ENCODE measurements around the gene ACAP2. TPM values are rescaled to one million over a fixed set of nuclear protein-coding genes. Genes with fewer than 3 reads are reported as not detected.

Gene ACAP2
- total and polyA plus RNA-seq, 4 donors, result 11.2 to 146 (median 38.7) TPM

DNA sequence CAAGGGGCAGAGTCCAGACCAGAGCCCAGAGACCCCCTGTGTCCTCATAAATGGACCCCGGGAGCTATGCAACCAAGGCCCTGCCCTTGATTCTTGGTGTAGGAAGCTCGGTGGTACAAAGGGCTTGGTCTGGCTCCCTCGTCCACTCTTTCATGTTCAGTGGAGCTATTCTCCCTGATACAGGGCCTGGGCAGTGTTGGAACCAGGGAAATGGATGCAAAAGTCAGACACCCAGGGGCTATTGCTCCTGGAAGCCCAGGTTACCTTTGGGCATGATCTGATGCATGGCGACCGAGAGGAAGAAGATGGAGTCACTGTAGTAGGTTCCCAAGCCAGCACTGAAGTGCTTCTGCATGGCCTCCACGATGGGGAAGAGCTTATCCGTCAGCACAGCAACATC, 216.4 kb downstream of the ACAP2 start:
- Histone ChIP-seq H3K27ac (ENCODE audit: low read depth in 1 of 2, low read length in 1 of 2) (no peak overlapping the region), H3K4me3 (no peak overlapping the region), H3K9me3 (ENCODE audit: control insufficient read depth in 4 of 4, insufficient read depth in 3 of 4, low read length in 3 of 4) (peaks cover 0 to 2% (median 0%) of the 10 kb centered on the region in 4 donors), H3K4me1 (ENCODE audit: control insufficient read depth in 5 of 5, insufficient read depth in 5 of 5, low read length in 5 of 5) (peaks cover 0 to 12% (median 3%) of the 10 kb centered on the region in 5 donors), H3K9ac (ENCODE audit: insufficient read depth in 1 of 2, low read length in 2 of 2) (no peak overlapping the region), H3K36me3 (ENCODE audit: control insufficient read depth in 4 of 4, insufficient read depth in 4 of 4, low read length in 4 of 4) (peaks cover 0 to 2% (median 0%) of the 10 kb centered on the region in 4 donors), H3K27me3 (ENCODE audit: control insufficient read depth in 3 of 3, insufficient read depth in 3 of 3, low read length in 2 of 3) (no peaks in the 10 kb centered on the region)
- TF ChIP-seq, protein P1, sequence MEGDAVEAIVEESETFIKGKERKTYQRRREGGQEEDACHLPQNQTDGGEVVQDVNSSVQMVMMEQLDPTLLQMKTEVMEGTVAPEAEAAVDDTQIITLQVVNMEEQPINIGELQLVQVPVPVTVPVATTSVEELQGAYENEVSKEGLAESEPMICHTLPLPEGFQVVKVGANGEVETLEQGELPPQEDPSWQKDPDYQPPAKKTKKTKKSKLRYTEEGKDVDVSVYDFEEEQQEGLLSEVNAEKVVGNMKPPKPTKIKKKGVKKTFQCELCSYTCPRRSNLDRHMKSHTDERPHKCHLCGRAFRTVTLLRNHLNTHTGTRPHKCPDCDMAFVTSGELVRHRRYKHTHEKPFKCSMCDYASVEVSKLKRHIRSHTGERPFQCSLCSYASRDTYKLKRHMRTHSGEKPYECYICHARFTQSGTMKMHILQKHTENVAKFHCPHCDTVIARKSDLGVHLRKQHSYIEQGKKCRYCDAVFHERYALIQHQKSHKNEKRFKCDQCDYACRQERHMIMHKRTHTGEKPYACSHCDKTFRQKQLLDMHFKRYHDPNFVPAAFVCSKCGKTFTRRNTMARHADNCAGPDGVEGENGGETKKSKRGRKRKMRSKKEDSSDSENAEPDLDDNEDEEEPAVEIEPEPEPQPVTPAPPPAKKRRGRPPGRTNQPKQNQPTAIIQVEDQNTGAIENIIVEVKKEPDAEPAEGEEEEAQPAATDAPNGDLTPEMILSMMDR (IDR thresholded peaks at IDR 0.05; ENCODE audit: control extremely low read depth, extremely low read depth), result no peak
- WGBS, 2 donors, result 95% methylated on average over 7 of the region's 7 CpGs
- ATAC-seq (ENCODE audit: insufficient read depth, low FRiP score) (no peak), DNase-seq (no peak)

DNA sequence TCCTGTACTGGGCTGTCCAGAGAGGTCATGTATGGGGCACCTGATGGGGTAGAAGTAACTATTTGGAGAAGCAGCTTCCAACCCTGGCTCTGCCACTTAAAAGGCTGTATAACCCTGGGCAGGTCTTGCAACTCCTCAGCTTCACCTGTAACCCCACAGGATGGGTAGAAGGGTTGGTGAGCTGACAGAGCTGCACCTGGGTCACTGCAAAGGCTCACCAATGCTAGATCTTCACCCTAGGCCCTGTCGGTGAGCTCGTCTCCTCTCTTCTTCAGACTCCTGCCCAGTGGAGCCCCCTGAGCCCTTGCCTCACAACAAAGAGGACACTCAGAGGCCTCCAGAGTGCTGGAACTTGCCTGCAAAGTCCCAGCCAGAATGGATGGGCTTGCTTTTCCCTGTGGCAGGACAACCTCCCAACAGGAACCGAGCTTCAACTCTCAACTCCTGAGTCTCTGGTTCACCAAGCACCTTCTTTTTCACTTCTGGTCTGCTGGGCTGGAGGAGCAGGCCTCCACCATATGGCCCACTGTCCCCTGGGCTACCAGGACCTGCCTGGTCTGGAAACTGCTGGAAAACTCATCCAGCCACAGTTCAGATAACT, 217.7 kb downstream of the ACAP2 start:
- Histone ChIP-seq H3K27ac (ENCODE audit: low read depth in 1 of 2, low read length in 1 of 2) (no peak overlapping the region), H3K9ac (ENCODE audit: insufficient read depth in 1 of 2, low read length in 2 of 2) (no peak overlapping the region), H3K27me3 (ENCODE audit: control insufficient read depth in 3 of 3, insufficient read depth in 3 of 3, low read length in 2 of 3) (no peaks in the 10 kb centered on the region), H3K4me1 (ENCODE audit: control insufficient read depth in 5 of 5, insufficient read depth in 5 of 5, low read length in 5 of 5) (peaks cover 0 to 24% (median 11%) of the 10 kb centered on the region in 5 donors), H3K36me3 (ENCODE audit: control insufficient read depth in 4 of 4, insufficient read depth in 4 of 4, low read length in 4 of 4) (peaks cover 0 to 5% (median 0%) of the 10 kb centered on the region in 4 donors), H3K9me3 (ENCODE audit: control insufficient read depth in 4 of 4, insufficient read depth in 3 of 4, low read length in 3 of 4) (peaks cover 0 to 2% (median 0%) of the 10 kb centered on the region in 4 donors), H3K4me3 (no peak overlapping the region)
- no peak for DNase-seq
- ATAC-seq (ENCODE audit: insufficient read depth, low FRiP score), result no peak
- TF ChIP-seq, protein P1 (IDR thresholded peaks at IDR 0.05; ENCODE audit: control extremely low read depth, extremely low read depth), result no peak
- WGBS, 2 donors, result 96 to 100% methylated on average over 3 of the region's 3 CpGs

Small RNA genes lying within 50 kb of the gene (small RNA-seq; reads per million reads assigned to genes)
- not detected for gene RF00019 (ENCODE audit: low replicate concordance)

Other genes with a start within 250 kb of the ACAP2 start
- gene XXYLT1, start 171.9 kb downstream of the ACAP2 start, total RNA-seq, result 10 to 100 TPM; 13.7 to 15.4 TPM
- 1 to 10 TPM; 4.7 to 9.2 TPM for gene XXYLT1, start 171.9 kb downstream of the ACAP2 start, polyA plus RNA-seq
- gene PPP1R2, start 100.3 kb upstream of the ACAP2 start, total RNA-seq, result 10 to 100 TPM; 55.9 to 77.0 TPM
- gene PPP1R2, start 100.3 kb upstream of the ACAP2 start, polyA plus RNA-seq, result 10 to 100 TPM; 26.2 to 37.1 TPM
- 10 to 100 TPM in 1 of 2 donors, 1 to 10 TPM in 1; 4.7 to 15.6 TPM for gene APOD, start 140.9 kb upstream of the ACAP2 start, total RNA-seq
- 10 to 100 TPM; 27.0 to 85.8 TPM for gene APOD, start 140.9 kb upstream of the ACAP2 start, polyA plus RNA-seq